ENCODE data around the gene PTF1A. TPM values are rescaled to one million over a fixed set of nuclear protein-coding genes. Genes with fewer than 3 reads are reported as not detected.

Gene PTF1A
- total RNA-seq, 1 donor from 2014 or later: not detected

GRCh38 chr10:23194966-23195845 lies 3.1 kb downstream of the PTF1A start:
- Histone ChIP-seq H3K9me3 (replicated peaks) (no peaks in the 10 kb centered on the region), H3K27ac (replicated peaks) (no peak overlapping the region), H3K27me3 (ENCODE audit: low read depth) (peaks cover 100% of the 10 kb centered on the region), H3K4me1 (peaks cover 25% of the 10 kb centered on the region), H3K36me3 (no peaks in the 10 kb centered on the region), H3K4me3 (peak overlapping the region; percentile 48)
- DNase-seq: no peak
- TF ChIP-seq CTCF (IDR thresholded peaks at IDR 0.05; ENCODE audit: borderline replicate concordance): no peak
- intact Hi-C loops (cut with micrococcal nuclease): no loop called here

- H3K27ac ChIP-seq (replicated peaks): no peak overlapping the region
- H3K9me3 ChIP-seq (replicated peaks): no peaks in the 10 kb centered on the region
- H3K27me3 ChIP-seq (ENCODE audit: low read depth): peaks cover 100% of the 10 kb centered on the region
- no peak for DNase-seq
- H3K4me3 ChIP-seq: no peak overlapping the region
- H3K36me3 ChIP-seq: no peaks in the 10 kb centered on the region
- peaks cover 25% of the 10 kb centered on the region for H3K4me1 ChIP-seq
- intact Hi-C loops (cut with micrococcal nuclease): no loop called here
- no peak for TF ChIP-seq CTCF (IDR thresholded peaks at IDR 0.05; ENCODE audit: borderline replicate concordance)
These were observed 3.9 kb downstream of the PTF1A start for GRCh38 chr10:23195846-23196600.

- no peak for TF ChIP-seq CTCF (IDR thresholded peaks at IDR 0.05; ENCODE audit: borderline replicate concordance)
- Histone ChIP-seq H3K27ac (replicated peaks) (no peak overlapping the region), H3K9me3 (replicated peaks) (no peaks in the 10 kb centered on the region), H3K4me1 (peaks cover 18% of the 10 kb centered on the region), H3K27me3 (ENCODE audit: low read depth) (peaks cover 100% of the 10 kb centered on the region), H3K36me3 (no peaks in the 10 kb centered on the region), H3K4me3 (no peak overlapping the region)
- no peak for DNase-seq
- intact Hi-C loops (cut with micrococcal nuclease): no loop called here
These were observed 4.8 kb downstream of the PTF1A start for GRCh38 chr10:23196915-23197314.

GRCh38 chr10:23197416-23197861 lies 5.3 kb downstream of the PTF1A start:
- Histone ChIP-seq H3K27ac (replicated peaks) (no peak overlapping the region), H3K4me1 (peaks cover 13% of the 10 kb centered on the region), H3K36me3 (no peaks in the 10 kb centered on the region), H3K4me3 (no peak overlapping the region), H3K27me3 (ENCODE audit: low read depth) (peaks cover 100% of the 10 kb centered on the region), H3K9me3 (replicated peaks) (no peaks in the 10 kb centered on the region)
- no peak for TF ChIP-seq CTCF (IDR thresholded peaks at IDR 0.05; ENCODE audit: borderline replicate concordance)
- intact Hi-C loops (cut with micrococcal nuclease): no loop called here
- no peak for DNase-seq

GRCh38 chr10:23198610-23198939 lies 6.5 kb downstream of the PTF1A start:
- intact Hi-C loops (cut with micrococcal nuclease): no loop called here
- Histone ChIP-seq H3K36me3 (no peaks in the 10 kb centered on the region), H3K27ac (replicated peaks) (no peak overlapping the region), H3K27me3 (ENCODE audit: low read depth) (peaks cover 100% of the 10 kb centered on the region), H3K9me3 (replicated peaks) (no peaks in the 10 kb centered on the region), H3K4me3 (peak overlapping the region; percentile 44), H3K4me1 (peaks cover 11% of the 10 kb centered on the region)
- DNase-seq: no peak
- TF ChIP-seq CTCF (IDR thresholded peaks at IDR 0.05; ENCODE audit: borderline replicate concordance): no peak
